GM21447 (cell line): Measurements from ENCODE around the gene PHRF1.

Experiments
- ATAC-seq: cut with Tn5 transposase; IDR thresholded peaks from one replicate; pipeline ENCODE4 v1.9.1; 2021; ENCODE audit not compliant: unreplicated experiment

Gene PHRF1

DNA sequence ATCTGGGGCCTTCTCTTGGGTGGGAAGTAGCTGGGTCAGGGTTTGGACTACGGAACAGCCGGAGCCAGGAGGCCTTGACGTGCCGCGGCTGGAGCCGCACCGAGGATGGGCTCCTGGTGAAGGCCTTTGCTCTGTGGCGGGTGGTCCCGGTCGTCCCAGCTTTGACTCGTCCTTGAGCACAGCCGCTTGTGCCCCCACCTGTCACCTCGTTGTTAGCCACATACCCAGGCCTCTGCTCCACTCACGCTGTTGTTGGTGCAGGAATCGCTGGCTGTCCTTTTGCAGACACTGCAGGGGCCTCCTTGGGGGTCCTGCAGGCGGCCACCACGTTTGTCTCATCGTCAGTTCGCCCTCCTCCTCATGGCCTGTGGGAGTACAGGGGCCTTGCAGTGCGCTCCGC, 17.1 kb downstream of the PHRF1 start:
- no peak for ATAC-seq

DNA sequence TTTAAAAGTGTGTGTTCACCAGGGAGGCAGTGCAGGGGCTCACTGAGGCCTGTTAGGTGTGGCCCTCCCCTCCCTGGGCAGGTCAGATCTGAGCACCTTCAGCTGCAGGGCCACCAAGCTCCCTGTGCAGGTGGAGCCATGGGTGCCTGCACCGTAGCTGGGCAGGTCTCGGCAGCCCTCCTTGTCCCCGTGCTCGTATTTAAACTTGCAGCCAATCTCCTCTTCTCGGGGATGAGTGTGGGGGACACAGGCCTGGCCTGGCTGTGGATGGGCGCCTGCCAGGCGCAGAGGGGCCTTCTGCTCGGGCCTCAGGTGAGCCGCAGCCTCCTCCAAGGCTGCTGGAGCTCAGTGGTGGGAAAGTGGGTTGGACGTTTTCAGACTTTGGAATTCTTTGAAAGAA, 19.1 kb downstream of the PHRF1 start:
- ATAC-seq, result no peak

DNA sequence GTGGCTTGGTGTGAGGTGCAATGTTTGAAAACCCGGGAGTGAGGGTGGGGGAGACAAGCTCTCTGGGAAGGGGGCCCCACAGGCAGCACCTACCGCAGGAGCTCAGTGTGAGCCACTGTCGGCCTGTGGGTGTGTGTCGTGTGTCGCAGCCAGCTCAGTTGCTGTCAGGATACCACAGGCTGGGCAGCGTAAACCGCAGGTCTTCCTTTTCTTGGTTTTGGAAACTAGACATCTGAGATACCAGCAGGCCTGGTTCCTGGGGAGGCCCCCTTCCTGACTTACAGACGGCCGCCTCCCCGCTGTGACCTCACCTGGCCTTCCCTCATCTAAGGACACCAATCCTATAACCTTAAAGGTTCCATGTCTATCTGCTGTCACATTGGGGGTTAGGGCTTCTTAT, 20.1 kb downstream of the PHRF1 start:
- no peak for ATAC-seq

DNA sequence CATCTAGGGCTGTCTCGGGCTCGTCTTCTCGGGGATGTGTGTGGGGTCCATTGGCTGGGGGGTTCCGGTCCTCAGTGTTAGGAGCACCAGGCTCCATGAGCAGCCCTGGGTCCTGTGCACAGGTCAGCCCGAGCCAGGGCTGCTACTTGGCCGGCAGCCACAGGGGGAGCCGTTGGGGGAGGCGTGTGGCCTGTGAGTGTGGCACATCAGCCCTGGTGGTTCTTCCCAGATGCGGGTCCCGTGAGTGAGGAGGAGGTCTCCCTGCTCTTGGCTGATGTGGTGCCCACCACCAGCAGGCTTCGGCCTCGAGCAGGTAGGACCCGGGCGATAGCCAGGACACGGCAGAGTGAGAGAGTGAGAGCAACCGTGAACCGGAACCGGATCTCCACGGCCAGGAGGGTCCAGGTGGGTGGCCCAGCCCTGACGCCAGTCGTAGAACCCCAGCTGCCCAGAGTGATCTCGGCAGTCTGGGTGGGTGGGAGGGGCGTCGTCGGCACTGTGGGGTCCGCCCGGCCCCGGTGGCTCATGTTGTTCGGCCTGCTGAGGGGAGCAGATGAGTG, 21.0 kb downstream of the PHRF1 start:
- ATAC-seq, result no peak

DNA sequence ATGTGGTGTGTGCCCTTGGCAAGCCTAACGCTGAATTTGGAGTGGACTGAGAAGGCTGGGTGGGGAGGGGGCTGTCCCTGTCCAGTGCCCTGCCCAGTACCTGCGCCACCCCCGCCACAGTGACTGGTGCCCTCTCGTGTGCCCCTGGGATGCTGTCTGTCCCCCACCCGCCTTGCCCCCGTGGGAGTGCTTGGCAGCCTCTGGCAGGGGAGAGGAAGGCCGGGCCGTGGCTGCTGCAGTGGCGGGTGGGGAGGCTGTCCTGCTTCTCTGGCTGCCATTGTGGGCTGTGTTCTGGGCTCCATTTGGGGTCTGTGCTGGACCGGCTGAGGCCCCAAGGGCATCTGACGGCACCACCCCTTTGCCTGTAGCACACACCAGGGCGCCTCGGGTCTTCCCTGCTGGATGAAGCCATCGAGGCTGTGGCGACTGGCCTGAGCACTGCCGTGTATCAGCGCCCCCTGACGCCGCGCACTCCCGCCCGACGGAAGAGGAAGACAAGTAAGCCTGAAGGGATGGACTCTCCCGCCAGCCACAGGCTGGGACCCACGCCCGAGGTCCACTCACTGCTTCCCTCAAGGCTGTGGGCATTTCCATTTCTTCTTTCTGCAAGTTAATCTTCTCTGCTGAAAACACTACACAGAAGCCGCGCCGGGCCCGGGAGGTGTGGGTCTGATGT, 21.9 kb downstream of the PHRF1 start:
- no peak for ATAC-seq

DNA sequence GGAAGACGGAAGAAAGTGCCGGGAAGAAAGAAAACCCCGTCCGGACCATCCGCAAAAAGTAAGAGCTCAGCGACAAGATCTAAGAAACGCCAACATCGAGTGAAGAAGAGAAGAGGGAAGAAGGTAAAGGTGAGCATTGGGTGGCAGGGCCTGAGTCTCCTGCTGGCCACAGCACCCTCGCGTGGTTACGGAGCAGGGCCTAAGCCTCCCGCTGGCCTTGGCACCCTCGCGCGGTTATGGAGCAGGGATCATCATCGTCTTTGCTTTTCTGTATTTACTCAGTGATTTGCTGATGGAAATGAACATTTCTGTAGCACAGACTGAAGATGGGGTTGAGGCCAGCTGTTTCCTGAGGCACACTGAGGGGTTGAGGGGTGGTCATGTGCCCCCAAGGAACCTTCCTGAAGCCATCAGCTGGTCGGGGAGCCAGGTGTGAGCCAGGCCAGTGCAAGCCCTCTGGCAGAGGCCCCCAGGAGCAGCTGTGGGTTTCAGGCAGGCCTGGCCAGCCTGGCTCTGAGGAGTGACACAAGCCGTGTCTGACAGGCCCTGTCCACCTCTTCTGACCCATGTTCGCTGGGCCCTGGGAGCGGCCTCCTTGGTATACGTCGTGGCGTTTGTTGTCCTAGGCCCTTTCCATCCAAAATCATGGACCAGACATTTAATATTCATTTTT, 25.4 kb downstream of the PHRF1 start:
- no peak for ATAC-seq

DNA sequence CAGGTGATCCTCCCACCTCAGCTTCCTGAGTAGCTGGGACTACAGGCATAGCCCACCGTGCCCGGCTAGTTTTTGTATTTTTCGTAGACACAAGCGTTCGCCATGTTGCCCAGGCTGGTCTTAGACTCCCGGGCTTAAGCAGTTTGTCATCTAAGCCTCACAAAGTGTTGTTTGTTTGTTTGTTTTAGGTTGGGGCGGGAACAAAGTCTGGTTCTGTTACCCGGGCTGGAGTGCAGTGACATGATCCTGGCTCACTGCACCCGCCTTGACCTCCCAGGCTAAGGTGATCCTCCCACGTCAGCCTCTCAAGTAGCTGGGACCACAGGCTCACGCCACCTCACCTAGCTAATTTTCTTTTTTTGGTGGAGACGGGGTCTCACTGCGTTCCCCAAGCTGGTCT, 26.9 kb downstream of the PHRF1 start:
- ATAC-seq, result no peak

DNA sequence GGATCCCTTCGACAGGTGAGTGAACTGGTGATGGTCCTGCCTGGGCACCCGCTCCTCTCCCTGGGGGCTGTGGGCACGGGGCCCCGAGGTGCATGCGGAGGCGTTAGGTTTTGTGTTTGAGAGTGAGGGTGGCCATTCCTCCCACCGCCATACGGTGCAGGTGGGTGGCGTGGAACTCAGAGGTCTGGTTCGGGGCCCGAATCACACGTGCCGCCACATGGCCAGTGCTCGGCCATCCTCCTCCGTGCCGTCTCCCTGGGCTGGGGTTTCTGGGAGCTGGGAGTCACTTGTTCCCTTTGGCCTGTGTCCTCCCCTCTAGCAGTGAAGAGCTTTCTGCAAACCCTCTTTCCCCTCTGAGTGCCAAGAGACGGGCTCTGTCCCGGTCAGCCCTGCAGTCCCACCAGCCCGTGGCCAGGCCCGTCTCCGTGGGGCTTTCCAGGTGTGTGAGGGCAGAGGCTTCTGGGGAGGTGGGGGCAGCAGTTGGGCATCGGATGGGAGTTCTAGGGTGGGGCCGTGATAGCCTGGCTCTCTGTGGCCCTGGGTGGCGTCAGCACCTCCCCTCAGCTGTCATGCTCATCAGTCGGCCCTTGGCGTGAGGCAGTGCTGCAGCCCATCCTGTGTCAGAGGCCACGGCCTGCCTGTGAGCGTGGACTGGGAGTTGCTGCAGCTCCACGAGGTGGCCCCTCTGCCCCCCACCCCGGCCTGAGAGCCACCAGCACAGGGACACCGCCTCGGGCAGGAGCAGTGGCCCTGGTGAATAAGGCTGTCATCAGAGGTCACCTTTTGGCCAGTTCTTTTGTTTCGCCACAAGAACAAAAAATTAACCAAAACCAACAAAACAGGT, 29.2 kb downstream of the PHRF1 start:
- ATAC-seq, result no peak

DNA sequence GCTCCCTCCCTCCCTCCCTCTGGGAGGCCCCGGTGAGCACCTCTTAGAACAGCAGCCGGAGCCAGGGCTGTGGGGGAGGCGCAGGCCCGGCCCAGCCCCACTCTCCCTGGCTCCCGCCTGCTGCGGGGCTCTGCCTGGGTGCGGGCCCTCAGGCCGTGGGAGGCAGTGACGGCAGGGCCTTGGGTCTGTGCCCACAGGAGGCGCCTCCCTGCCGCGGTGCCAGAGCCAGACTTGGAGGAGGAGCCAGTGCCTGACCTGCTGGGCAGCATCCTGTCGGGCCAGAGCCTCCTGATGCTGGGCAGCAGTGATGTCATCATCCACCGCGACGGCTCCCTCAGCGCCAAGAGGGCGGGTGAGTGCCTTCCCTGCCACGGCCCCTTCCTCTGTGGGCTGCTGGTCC, 30.0 kb downstream of the PHRF1 start:
- no peak for ATAC-seq

DNA sequence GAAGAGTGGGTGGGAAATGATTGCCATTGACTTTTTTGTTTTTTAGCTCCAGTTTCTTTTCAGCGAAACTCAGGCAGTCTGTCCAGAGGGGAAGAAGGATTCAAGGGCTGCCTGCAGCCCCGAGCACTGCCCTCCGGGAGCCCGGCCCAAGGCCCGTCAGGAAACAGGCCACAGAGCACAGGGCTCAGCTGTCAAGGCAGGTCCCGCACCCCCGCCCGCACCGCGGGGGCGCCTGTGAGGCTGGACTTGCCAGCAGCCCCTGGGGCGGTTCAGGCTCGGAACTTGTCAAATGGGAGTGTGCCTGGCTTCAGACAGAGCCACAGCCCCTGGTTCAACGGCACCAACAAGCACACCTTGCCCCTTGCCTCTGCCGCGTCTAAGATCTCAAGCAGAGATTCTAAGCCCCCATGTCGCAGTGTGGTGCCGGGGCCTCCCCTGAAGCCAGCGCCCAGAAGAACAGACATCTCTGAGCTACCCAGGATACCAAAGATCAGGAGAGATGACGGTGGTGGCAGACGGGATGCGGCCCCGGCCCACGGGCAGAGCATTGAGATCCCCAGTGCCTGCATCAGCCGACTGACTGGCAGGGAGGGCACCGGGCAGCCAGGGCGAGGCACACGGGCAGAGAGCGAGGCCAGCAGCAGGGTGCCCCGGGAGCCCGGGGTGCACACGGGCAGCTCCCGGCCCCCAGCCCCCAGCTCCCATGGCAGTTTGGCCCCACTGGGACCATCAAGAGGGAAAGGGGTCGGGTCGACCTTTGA, 30.9 kb downstream of the PHRF1 start:
- no peak for ATAC-seq

DNA sequence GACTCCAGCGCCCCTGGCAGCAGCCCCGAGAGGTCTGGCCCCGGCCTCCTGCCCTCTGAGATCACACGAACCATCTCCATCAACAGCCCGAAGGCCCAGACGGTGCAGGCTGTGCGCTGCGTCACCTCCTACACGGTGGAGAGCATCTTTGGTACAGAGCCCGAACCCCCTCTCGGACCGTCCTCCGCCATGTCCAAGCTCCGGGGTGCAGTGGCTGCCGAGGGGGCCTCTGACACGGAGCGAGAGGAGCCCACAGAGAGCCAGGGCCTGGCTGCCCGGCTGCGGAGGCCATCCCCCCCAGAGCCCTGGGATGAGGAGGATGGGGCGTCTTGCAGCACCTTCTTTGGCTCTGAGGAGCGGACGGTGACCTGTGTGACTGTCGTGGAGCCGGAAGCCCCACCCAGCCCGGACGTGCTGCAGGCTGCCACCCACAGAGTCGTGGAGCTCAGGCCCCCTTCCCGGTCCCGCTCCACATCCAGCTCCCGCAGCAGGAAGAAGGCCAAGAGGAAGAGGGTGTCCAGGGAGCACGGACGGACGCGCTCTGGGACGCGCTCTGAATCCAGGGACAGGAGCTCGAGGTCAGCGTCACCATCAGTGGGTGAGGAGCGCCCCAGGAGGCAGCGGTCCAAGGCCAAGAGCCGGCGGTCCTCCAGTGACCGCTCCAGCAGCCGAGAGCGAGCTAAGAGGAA, 31.8 kb downstream of the PHRF1 start:
- ATAC-seq, result no peak

DNA sequence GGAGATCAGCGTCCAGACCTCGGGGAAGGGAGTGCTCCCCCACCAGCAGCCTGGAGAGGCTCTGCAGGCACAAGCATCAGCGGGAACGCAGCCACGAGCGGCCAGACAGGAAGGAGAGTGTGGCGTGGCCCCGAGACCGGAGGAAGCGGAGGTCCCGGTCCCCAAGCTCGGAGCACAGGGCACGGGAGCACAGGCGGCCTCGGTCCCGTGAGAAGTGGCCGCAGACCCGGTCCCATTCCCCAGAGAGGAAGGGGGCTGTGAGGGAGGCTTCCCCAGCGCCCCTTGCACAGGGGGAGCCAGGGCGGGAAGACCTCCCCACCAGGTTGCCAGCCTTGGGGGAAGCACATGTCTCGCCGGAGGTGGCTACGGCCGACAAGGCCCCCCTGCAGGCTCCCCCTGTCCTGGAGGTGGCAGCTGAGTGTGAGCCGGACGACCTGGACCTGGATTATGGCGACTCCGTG, 32.6 kb downstream of the PHRF1 start:
- ATAC-seq, result no peak

DNA sequence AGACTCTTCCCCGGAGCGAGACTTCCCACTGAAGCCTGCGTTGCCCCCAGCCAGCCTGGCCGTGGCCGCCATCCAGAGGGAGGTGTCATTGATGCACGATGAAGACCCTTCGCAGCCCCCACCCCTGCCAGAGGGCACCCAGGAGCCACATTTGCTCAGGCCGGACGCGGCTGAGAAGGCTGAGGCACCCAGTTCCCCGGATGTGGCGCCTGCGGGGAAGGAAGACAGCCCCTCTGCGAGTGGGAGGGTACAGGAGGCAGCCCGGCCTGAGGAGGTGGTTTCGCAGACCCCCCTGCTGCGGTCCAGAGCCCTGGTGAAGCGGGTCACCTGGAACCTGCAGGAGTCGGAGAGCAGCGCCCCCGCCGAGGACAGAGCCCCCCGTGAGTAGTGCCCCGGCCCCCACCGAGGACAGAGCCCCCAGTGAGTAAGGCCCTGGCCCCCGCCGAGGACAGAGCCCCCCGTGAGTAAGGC, 33.1 kb downstream of the PHRF1 start:
- no peak for ATAC-seq

DNA sequence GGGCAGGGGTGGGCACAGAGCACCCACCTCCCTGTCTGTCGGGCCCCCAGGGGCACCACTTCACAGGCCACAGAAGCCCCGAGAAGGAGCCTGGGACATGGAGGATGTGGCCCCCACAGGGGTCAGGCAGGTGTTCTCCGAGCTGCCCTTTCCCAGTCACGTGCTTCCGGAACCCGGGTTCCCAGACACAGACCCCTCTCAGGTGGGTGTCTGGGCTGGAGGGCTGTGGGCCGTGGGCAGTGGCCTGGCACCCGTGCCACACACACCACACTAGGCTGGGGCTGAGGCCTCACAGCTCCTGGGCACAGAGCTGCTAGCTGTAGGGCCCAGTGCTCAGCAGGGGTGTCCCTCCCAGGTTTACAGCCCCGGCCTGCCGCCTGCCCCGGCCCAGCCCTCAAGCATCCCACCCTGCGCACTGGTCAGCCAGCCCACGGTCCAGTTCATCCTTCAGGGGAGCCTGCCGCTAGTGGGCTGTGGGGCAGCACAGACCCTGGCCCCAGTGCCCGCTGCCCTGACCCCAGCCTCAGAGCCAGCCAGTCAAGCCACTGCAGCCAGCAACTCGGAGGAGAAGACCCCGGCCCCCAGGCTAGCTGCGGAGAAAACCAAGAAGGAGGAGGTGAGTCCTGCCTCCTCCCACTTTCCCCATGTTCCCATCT, 34.0 kb downstream of the PHRF1 start:
- ATAC-seq, result no peak

DNA sequence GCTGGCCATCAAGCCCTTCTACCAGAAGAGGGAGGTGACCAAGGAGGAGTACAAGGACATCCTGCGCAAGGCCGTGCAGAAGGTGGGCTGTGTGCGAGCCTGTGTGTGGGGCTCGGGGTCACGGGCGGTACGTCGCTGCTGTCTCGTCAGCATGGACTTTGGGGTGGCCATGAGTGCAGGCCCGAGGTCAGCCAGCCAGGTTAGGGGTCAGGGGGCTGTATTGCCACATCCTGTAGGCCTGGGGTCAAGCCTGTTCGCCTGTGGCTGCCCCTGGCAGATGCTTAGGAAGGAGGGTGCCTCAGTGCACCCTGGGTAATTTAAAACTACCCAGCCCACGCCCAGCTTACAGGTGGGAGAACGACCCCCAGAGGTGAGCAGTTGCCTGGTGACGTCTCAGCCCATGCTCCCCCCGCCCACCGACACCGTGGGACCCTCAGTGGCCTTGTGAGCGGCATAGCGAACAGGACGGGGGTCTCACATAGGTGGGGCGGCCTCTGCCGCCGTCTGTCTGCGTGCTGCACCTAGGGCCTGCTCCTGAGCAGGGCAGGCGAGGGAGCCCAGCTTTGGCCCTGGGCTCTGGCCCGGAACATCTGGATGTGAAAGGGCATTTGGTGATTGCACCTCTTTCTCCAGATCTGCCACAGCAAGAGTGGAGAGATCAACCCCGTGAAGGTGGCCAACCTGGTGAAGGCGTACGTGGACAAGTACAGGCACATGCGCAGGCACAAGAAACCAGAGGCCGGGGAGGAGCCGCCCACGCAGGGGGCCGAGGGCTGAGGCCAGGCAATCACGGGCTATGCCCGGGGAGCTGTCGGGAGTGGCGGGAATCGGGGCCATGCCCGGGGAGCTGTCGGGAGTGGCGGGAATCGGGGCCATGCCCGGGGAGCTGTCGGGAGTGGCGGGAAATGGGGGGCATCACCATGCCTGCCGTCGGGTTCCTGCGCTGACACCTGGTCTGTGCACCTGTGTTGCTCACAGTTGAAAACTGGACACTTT, 35.0 kb downstream of the PHRF1 start:
- ATAC-seq, result no peak

DNA sequence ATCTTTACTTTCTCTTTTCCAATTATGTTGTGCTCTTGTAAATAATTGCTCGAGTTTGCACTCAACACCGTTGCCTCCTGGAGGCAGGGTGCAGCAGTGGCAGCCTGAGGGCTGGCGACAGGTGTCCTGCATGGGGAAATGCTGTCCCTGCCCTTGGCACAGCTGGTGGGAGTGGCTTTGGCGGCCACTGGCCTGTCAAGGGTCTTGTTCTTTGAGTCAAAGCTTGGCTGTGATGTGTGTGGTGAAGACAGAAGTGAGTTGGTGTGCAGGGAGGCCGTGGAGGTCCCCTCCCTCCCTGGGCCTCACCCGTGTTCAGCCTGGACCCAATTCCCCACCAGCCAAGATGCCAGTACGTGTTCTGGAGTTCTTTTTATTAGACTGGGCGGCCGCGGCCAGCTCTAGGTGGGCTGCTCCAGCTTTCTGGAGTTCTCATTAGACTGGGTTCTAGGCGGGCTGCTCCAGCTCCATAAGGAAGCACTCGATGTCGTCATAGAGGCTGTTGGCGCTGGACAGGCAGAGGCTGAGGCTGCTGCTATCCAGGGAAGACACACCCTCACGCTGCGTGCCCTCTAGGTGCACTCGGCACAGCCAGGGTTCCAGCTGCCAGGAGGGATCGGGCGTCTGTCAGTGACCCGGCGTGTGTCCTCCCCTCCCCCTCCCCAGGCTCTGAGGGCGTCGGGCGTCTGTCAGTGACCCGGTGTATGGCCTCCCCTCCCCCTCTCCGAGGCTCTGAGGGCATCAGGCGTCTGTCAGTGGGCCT, 36.1 kb downstream of the PHRF1 start:
- ATAC-seq, result no peak

DNA sequence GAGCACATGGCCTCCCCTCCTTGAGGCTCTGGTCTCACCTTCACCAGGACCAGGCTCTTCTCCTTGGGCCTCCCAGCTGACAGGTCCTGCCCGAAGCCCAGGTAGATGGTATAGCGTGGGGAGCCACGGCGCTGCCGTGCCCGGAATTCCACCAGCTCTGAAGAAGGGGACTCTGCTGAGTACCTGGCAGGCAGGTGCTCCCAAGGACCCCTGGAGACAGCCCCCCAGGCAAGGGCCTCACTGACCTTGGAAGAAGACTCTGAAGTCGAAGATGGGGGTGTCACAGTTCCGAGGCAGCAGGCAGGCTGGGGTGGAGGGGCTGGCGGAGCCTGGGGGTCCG, 36.7 kb downstream of the PHRF1 start:
- no peak for ATAC-seq
